GM21381 (cell line): ENCODE results near the gene NCF1.
A peak's percentile ranks its signal among the peaks of the same experiment; 100 is the strongest.
"Not testable (repeated sequence)": the region's sequence is repeated elsewhere in the genome, so short reads cannot be mapped to it uniquely, and the experiment has no call there.

Experiments
- ATAC-seq: cut with Tn5 transposase; IDR thresholded peaks from one replicate; pipeline ENCODE4 v1.9.1; 2021; ENCODE audit warnings: mild to moderate bottlenecking, moderate library complexity; ENCODE audit not compliant: unreplicated experiment

Gene NCF1

DNA sequence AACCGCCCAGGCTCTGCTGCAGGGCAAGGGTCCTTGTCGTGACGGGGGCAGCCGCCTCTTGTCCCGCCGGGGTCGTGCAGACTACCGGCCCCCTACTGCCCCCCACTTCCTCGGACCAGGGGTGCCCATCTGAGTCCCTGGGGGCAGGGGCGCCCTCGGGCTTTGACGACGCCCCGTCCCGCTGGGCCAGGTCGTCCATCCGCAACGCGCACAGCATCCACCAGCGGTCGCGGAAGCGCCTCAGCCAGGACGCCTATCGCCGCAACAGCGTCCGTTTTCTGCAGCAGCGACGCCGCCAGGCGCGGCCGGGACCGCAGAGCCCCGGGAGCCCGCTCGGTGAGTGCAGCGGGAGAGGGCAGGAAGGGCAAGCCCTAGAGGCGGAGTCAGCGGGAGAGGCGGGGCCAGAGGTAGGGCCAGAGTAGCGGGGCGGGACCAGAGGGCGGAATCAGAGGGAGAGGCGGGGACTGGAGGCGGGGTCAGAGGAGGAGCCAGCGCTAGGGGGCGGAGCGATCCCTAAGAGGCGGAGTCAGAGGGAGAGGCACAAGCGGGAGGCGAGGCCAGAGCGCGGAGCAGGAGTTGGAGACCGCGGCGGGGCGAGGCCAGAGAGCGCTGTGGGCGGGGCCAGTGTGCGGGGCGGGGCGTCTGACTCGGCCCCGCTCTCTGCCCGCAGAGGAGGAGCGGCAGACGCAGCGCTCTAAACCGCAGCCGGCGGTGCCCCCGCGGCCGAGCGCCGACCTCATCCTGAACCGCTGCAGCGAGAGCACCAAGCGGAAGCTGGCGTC, 14.7 kb downstream of the NCF1 start:
- ATAC-seq = peak; percentile 80

DNA sequence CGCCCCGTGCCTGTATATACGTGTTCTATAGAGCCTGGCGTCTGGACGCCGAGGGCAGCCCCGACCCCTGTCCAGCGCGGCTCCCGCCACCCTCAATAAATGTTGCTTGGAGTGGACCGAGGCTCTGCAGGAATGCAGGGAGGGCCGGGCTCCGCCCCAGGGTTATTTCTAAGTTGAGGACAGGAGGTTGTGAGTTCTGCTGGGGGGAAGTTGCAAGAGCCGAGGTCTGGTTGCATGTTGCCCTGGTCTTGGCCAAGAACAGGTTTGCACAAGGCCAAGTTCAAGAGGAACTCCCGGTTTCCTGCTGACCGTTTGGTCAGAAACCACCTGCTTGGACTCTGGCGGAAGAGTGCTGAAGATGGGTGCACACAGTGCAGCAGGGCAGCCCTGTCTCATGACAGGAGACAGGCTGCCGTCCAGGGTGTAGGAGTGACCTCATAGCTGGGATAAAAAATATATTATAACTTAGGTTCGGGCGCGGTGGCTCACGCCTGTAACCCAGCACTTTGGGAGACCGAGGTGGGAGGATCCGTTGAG, 15.5 kb downstream of the NCF1 start:
- ATAC-seq = peak; percentile 3

DNA sequence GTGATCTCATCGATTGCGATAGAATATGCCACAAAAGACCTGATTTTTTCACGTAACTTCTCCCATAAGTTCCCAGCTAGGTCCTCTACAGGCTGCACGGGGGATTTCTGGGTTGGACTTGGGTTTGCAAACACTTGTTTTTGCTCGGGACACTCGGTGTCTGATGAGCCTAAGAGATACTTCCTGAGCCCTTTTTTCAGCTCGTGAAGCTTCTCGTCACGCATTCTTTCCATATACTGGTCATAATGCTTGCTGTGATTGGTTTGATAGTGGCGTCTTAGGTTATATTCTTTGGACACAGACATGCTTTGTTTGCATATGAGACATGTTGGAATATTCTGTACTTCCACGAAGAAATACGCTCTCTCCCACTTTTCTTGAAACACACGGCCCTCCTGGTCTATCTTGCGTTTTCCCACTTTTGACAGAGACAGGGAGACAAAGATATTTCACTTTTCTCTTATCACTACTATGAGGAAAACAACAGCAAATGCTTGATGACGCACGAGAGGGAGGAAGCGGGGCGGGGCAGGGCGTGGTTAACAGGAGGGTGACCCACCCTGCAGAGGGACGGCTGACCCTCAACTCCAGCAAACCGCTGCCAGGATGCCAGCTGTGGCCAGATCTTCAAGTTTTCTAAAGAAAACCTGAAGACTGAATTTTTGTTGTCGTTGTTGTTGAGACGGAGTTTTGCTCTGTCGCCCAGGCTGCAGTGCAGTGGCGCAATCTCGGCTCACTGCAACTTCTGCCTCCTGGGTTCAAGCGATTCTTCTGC, 24.2 kb downstream of the NCF1 start:
- ATAC-seq = not testable (repeated sequence)

DNA sequence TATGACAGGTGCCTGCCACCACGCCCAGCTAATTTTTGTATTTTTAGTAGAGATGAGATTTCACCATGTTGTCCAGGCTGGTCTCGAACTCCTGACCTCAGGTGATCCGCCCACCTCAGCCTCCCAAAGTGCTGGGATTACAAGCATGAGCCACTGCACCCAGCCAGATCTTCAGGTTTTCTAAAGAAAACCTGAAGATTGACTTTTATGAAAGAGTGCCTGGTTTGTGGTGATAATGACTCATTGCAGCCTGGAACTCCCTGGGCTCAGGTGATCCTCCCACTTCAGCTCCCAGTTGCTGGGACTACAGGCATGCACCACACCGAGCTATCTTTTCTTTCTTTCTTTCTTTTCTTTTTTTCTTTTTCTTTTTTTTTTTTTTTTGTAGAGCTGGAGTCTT, 24.8 kb downstream of the NCF1 start:
- ATAC-seq = not testable (repeated sequence)

DNA sequence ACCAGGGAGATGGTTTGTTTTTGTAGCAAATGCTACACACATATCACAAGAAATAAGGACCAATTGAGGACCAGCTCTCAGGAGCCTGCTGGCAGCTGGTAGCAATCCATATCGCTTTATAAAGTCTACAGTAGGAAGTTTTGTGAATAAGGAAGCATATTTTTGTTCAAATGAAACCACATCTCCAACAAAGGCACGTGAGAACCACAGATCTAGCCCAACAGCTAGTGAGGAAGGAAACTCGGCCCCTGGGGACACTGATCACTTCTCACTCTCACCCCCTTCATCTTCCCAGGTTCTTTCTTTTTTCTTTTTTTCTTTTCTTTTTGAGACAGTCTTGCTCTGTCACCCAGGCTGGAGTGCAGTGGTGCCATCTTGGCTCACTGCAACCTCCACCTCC, 42.1 kb downstream of the NCF1 start:
- ATAC-seq = not testable (repeated sequence)

DNA sequence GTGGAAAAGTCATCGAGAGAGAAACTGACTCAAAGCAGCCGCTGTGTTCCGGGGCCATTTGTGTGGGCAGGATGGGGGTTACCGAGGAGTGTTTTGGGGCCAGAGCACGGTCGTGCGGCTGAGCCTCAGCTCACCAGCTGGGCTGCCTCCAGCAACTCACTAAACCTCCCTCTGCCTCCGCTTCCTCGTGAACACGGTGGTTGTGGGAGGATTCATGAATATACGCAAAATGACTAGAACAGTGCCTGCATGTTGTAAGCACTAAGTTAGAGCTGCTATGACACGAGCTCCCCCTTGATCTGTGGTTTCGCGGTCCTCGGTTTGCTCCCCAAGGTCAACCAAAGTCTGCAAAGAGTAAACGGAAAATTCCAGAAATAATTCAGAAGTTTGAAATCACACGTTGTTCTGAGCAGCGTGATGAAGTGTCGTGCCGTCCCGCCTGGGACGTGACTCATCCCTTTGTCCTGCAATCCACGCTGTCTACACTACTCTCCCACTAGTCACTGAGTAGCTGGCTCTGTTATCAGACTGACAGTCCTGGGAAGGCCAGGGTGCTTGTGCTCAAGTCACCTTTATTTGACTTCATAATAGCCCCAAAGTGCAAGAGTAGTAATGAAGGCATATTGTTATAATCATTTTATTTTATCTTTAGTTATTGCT, 46.5 kb downstream of the NCF1 start:
- ATAC-seq = peak; percentile 78

DNA sequence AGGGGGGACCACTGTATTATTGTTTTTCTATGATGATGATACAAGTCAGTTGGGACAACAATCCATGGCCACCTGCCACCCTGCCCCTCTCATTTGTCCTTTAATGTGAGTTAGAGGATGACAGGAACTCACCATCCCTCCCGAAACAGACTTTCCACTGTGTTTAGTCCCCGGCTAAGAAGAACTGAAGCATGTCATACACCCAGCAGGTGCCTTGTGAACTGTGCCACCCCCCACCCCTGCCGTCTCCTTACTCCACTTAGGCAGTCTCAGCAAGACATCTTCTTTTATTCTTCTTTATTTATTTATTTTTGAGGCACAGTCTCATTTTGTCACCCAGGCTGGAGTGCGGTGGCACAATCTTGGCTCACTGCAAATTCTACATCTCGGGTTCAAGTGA, 47.4 kb downstream of the NCF1 start:
- ATAC-seq = not testable (repeated sequence)

DNA sequence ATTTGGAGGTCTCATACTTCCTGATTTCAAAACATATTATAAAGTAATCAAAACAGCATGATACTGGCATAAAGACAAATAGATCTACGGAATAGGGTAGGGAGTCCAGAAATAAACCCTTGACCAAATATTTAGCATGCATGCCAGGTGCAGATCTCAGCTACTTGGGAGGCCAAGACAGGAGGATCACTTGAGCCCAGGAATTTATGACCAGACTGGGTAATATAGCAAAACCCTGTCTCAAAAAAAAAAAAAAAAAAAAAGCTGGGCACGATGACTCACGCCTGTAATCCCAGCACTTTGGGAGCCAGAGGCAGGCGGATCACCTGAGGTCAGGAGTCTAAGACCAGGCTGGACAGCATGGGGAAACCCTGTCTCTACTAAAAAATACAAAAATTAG, 56.1 kb downstream of the NCF1 start:
- not testable (repeated sequence) for ATAC-seq

DNA sequence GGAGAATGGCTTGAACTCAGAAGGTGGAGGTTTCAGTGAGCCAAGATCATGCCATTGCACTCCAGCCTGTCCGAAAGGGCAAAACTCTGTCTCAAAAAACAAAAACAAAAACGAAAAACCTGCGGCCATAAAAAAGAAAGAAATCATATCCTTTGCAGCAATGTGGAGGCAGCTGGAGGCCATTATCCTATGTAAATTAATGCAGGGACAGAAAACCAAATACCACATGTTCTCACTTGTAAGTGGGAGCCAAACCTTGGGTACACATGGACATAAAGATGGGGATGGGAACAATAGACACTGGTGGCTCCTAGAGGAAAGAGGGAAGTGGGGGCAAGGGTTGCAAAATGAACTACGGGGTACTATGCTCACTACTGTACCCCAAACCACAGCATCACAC, 56.6 kb downstream of the NCF1 start:
- not testable (repeated sequence) for ATAC-seq
